ENCODE results near the gene TMEM250.
A peak's percentile ranks its signal among the peaks of the same experiment; 100 is the strongest.

Gene TMEM250

GRCh38 chr9:136093995-136094881 is 24.4 kb downstream of the TMEM250 start:
- Histone ChIP-seq H3K36me3 (ENCODE audit: control insufficient read depth in 2 of 2, insufficient read depth in 2 of 2, low read length in 2 of 2) (peaks cover 0 to 3% of the 10 kb centered on the region in 2 donors), H3K4me1 (ENCODE audit: control insufficient read depth in 2 of 2, insufficient read depth in 2 of 2, low read length in 2 of 2) (peaks cover 9 to 26% of the 10 kb centered on the region in 2 donors), H3K27me3 (ENCODE audit: control insufficient read depth in 2 of 2, insufficient read depth in 2 of 2, low read length in 2 of 2) (peaks cover 6% of the 10 kb centered on the region in 2 donors), H3K4me3 (ENCODE audit: low read length in 2 of 2) (peak overlapping the region; percentile 67 to 74), H3K9me3 (ENCODE audit: control insufficient read depth in 2 of 2, low read length in 2 of 2) (no peaks in the 10 kb centered on the region), H3K9ac (ENCODE audit: low read depth in 1 of 2, low read length in 2 of 2) (peak overlapping the region; percentile 60 to 81), H3K27ac (ENCODE audit: low read depth in 2 of 2, low read length in 2 of 2) (peak overlapping the region; percentile 57 to 76)

DNA sequence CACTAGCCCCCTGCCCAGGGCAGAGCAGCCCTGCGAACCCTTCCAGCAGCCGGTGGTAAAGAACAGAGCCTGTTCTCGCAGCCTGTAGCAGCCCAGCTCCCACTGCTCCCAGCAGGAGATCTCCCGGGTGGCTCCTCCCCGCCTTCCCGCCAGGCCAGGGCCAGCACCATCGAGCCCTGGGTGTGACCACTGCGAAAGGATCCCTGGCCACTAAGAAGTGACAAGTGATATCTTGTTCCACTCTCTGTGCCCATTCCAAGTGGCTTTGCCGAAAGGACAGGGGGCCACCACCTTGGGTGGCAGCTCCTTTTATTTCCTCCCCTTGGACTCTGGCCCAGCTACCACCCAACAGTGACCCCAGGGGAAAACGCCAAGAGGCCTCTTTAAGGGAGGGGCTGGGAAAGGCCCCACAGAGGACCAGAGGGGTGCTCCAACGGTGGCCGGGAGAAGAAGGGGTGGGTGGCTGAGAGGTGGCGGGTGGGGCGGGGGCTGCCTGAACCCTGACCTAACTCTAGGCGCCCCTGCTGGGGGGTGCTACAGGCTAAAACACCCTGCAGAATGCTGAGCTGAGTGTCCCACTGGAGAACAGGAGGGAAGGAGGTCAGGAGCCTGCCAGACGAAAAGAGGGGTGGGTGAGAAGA is 25.2 kb downstream of the TMEM250 start:
- Histone ChIP-seq H3K27me3 (ENCODE audit: control insufficient read depth in 2 of 2, insufficient read depth in 2 of 2, low read length in 2 of 2) (peaks cover 2 to 3% of the 10 kb centered on the region in 2 donors), H3K27ac (ENCODE audit: low read depth in 2 of 2, low read length in 2 of 2) (peak overlapping the region; percentile 57 to 76), H3K9ac (ENCODE audit: low read depth in 1 of 2, low read length in 2 of 2) (peak overlapping the region; percentile 60 to 81), H3K4me1 (ENCODE audit: control insufficient read depth in 2 of 2, insufficient read depth in 2 of 2, low read length in 2 of 2) (peaks cover 10 to 28% of the 10 kb centered on the region in 2 donors), H3K36me3 (ENCODE audit: control insufficient read depth in 2 of 2, insufficient read depth in 2 of 2, low read length in 2 of 2) (peaks cover 0 to 3% of the 10 kb centered on the region in 2 donors), H3K9me3 (ENCODE audit: control insufficient read depth in 2 of 2, low read length in 2 of 2) (no peaks in the 10 kb centered on the region), H3K4me3 (ENCODE audit: low read length in 2 of 2) (peak overlapping the region; percentile 67 to 74)

DNA sequence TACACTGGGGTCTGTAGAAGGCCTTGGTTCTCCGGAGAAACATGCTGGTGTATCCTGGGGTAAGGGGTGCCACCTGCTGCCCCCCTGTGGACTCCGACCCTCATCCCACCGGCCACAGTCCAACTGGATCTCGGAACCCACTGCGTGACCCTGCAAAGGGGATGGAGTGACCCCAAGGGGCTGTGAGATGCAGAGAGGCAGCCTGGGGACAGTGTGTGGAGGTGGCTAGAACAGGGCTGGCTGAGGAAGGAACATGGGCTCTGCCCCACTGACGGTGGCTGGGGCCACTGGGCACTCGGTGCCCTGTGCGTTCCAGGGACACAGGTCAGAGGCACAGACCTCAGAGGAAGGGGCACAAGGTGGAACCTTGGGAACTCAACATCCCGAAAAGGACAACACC is 25.9 kb downstream of the TMEM250 start:
- Histone ChIP-seq H3K36me3 (ENCODE audit: control insufficient read depth in 2 of 2, insufficient read depth in 2 of 2, low read length in 2 of 2) (peaks cover 0 to 3% of the 10 kb centered on the region in 2 donors), H3K27ac (ENCODE audit: low read depth in 2 of 2, low read length in 2 of 2) (peak overlapping the region in 1 of 2 donors; percentile 76), H3K4me3 (ENCODE audit: low read length in 2 of 2) (no peak overlapping the region), H3K9me3 (ENCODE audit: control insufficient read depth in 2 of 2, low read length in 2 of 2) (no peaks in the 10 kb centered on the region), H3K27me3 (ENCODE audit: control insufficient read depth in 2 of 2, insufficient read depth in 2 of 2, low read length in 2 of 2) (no peaks in the 10 kb centered on the region), H3K9ac (ENCODE audit: low read depth in 1 of 2, low read length in 2 of 2) (no peak overlapping the region), H3K4me1 (ENCODE audit: control insufficient read depth in 2 of 2, insufficient read depth in 2 of 2, low read length in 2 of 2) (peaks cover 10 to 28% of the 10 kb centered on the region in 2 donors)

DNA sequence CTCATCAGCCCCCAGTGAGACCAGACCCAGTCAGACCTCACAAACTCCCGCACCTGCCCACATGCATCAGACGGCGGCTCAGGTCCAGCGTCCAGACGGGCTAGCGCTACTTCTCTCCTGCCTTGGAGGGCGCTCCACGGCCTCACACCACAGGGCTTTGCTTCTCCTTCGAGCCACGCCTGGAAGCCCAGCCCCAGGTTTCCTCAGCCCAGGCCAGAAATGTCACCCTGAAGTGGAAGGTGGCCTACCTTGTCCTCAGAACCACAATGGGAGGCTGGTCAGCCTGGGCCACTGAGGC is 26.4 kb downstream of the TMEM250 start:
- Histone ChIP-seq H3K27ac (ENCODE audit: low read depth in 2 of 2, low read length in 2 of 2) (peak overlapping the region in 1 of 2 donors; percentile 62), H3K27me3 (ENCODE audit: control insufficient read depth in 2 of 2, insufficient read depth in 2 of 2, low read length in 2 of 2) (no peaks in the 10 kb centered on the region), H3K9ac (ENCODE audit: low read depth in 1 of 2, low read length in 2 of 2) (no peak overlapping the region), H3K9me3 (ENCODE audit: control insufficient read depth in 2 of 2, low read length in 2 of 2) (no peaks in the 10 kb centered on the region), H3K36me3 (ENCODE audit: control insufficient read depth in 2 of 2, insufficient read depth in 2 of 2, low read length in 2 of 2) (peaks cover 0 to 3% of the 10 kb centered on the region in 2 donors), H3K4me3 (ENCODE audit: low read length in 2 of 2) (no peak overlapping the region), H3K4me1 (ENCODE audit: control insufficient read depth in 2 of 2, insufficient read depth in 2 of 2, low read length in 2 of 2) (peaks cover 10 to 28% of the 10 kb centered on the region in 2 donors)

GRCh38 chr9:136091582-136092352 is 26.9 kb downstream of the TMEM250 start:
- Histone ChIP-seq H3K4me1 (ENCODE audit: control insufficient read depth in 2 of 2, insufficient read depth in 2 of 2, low read length in 2 of 2) (peaks cover 10 to 28% of the 10 kb centered on the region in 2 donors), H3K9ac (ENCODE audit: low read depth in 1 of 2, low read length in 2 of 2) (no peak overlapping the region), H3K9me3 (ENCODE audit: control insufficient read depth in 2 of 2, low read length in 2 of 2) (no peaks in the 10 kb centered on the region), H3K27ac (ENCODE audit: low read depth in 2 of 2, low read length in 2 of 2) (peak overlapping the region in 1 of 2 donors; percentile 62), H3K36me3 (ENCODE audit: control insufficient read depth in 2 of 2, insufficient read depth in 2 of 2, low read length in 2 of 2) (peaks cover 0 to 3% of the 10 kb centered on the region in 2 donors), H3K27me3 (ENCODE audit: control insufficient read depth in 2 of 2, insufficient read depth in 2 of 2, low read length in 2 of 2) (no peaks in the 10 kb centered on the region), H3K4me3 (ENCODE audit: low read length in 2 of 2) (no peak overlapping the region)

DNA sequence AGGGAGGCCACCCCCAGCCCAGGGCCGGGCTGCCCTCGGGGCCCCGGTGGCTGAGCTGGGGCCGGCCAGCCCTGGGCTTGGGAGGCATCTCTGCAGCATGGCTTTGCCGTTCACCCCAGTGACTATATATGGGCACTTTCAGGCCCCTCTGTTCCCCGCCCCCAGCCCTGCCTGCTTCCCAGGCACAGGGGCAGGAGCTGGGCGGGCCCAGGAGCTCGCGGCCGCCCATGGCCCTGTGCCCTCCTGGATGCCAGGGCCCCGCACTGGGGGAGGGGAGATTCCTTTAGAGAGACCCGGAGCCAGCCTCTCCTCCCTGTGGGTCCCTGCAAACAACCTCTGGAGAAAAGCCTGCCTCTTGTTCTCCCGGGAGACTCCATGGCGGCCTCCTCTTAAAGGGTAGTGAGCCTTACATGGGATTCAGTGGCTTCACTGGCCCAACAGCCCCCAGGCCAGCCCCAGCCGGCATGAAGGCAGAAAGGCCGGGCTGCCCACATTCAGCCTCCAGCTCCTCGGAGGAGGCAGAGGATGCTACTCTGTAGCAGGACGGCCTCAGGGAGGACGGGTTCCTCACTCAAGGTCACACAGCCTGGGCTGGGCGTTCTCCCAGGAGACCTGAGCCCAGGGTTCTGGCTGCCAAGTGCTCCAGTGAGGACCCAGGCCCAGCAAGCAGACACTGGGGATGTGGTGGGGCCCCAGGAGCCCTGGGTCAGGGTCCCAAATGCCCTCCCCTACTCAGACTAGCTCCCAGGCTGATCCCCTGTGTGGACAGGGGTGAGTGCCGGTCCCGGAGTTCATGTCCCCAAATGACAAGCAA is 27.7 kb downstream of the TMEM250 start:
- Histone ChIP-seq H3K27me3 (ENCODE audit: control insufficient read depth in 2 of 2, insufficient read depth in 2 of 2, low read length in 2 of 2) (no peaks in the 10 kb centered on the region), H3K4me1 (ENCODE audit: control insufficient read depth in 2 of 2, insufficient read depth in 2 of 2, low read length in 2 of 2) (peaks cover 10 to 25% of the 10 kb centered on the region in 2 donors), H3K9ac (ENCODE audit: low read depth in 1 of 2, low read length in 2 of 2) (no peak overlapping the region), H3K4me3 (ENCODE audit: low read length in 2 of 2) (no peak overlapping the region), H3K9me3 (ENCODE audit: control insufficient read depth in 2 of 2, low read length in 2 of 2) (no peaks in the 10 kb centered on the region), H3K27ac (ENCODE audit: low read depth in 2 of 2, low read length in 2 of 2) (peak overlapping the region; percentile 37 to 62), H3K36me3 (ENCODE audit: control insufficient read depth in 2 of 2, insufficient read depth in 2 of 2, low read length in 2 of 2) (peaks cover 0 to 3% of the 10 kb centered on the region in 2 donors)

DNA sequence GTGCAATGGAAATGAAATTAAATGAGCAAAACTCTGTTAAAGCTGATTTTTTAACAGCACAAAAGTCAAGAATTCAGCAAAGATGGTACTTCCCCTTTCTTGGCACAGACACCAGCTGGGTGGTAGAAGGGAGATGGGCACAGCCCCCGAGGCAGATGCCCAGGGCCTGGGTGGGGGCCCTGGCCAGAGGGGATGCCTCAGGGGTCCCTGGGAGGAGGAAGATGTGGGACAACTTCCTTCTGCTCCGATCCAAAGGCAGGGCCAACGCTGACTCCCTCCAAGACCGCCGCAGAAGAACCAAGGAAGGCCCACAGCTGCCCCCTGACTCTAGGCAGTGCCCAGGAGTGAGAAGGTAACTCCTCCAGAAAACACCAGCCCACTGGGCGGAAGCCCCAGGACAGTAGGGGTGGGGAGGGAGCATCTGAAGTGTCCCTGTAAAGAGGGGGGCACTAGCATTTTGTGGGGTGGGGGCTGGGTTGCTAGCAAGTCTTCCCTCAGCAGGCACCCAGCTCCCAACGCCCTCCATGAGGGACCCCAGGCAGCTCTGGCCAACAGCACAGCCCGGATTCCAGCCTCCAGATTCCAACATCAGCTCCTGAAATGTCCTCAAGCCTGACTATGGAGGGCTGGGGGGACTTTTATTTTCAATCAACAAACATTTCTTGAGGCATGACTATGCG is 28.5 kb downstream of the TMEM250 start:
- Histone ChIP-seq H3K36me3 (ENCODE audit: control insufficient read depth in 2 of 2, insufficient read depth in 2 of 2, low read length in 2 of 2) (peaks cover 0 to 3% of the 10 kb centered on the region in 2 donors), H3K27ac (ENCODE audit: low read depth in 2 of 2, low read length in 2 of 2) (peak overlapping the region; percentile 37 to 58), H3K4me3 (ENCODE audit: low read length in 2 of 2) (no peak overlapping the region), H3K9me3 (ENCODE audit: control insufficient read depth in 2 of 2, low read length in 2 of 2) (no peaks in the 10 kb centered on the region), H3K9ac (ENCODE audit: low read depth in 1 of 2, low read length in 2 of 2) (peak overlapping the region in 1 of 2 donors; percentile 10), H3K4me1 (ENCODE audit: control insufficient read depth in 2 of 2, insufficient read depth in 2 of 2, low read length in 2 of 2) (peaks cover 10 to 23% of the 10 kb centered on the region in 2 donors), H3K27me3 (ENCODE audit: control insufficient read depth in 2 of 2, insufficient read depth in 2 of 2, low read length in 2 of 2) (no peaks in the 10 kb centered on the region)

DNA sequence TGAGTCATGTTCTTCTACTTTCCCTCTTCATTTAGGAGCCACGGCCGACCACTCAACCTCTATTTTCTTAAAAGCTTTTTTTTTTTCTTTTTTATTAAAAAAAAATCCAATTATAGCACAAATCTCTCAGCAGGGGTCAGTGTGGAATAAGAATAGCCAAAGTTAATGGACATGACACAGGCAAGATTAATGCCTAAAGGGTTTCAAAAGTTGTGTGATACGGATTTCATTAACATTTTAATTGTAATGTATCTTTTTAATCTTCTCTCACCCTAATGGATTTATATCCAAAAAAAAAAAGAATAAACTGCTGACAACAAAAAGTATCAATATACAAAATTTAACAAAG is 29.0 kb downstream of the TMEM250 start:
- no peak overlapping the region for H3K9ac ChIP-seq (ENCODE audit: low read depth in 1 of 2, low read length in 2 of 2)
- H3K36me3 ChIP-seq (ENCODE audit: control insufficient read depth in 2 of 2, insufficient read depth in 2 of 2, low read length in 2 of 2): peaks cover 0 to 3% of the 10 kb centered on the region in 2 donors
- H3K9me3 ChIP-seq (ENCODE audit: control insufficient read depth in 2 of 2, low read length in 2 of 2): no peaks in the 10 kb centered on the region
- H3K27ac ChIP-seq (ENCODE audit: low read depth in 2 of 2, low read length in 2 of 2): no peak overlapping the region
- no peak overlapping the region for H3K4me3 ChIP-seq (ENCODE audit: low read length in 2 of 2)
- peaks cover 10 to 23% of the 10 kb centered on the region in 2 donors for H3K4me1 ChIP-seq (ENCODE audit: control insufficient read depth in 2 of 2, insufficient read depth in 2 of 2, low read length in 2 of 2)
- H3K27me3 ChIP-seq (ENCODE audit: control insufficient read depth in 2 of 2, insufficient read depth in 2 of 2, low read length in 2 of 2): no peaks in the 10 kb centered on the region

All from mucosa of rectum (tissue), 2 donors.